Neural cell (in vitro differentiated cells): ENCODE results near the gene IQGAP2.

ENCODE experiments used
- CTCF ChIP-seq: fragments of 450-650 bp; IDR thresholded peaks from 2 replicates; pipeline ENCODE4 v1.5.1; 2014; ENCODE audit warnings: antibody characterized with exemption, mild to moderate bottlenecking, moderate library complexity; ENCODE audit not compliant: poor library complexity, severe bottlenecking
- EP300 ChIP-seq: fragments of 450-650 bp; conservative IDR thresholded peaks from 2 replicates; pipeline ENCODE4 v1.6.1; 2014; ENCODE audit warnings: antibody characterized with exemption, mild to moderate bottlenecking, moderate library complexity; ENCODE audit not compliant: poor library complexity, severe bottlenecking
- EZH2 ChIP-seq: fragments of 200-600, 300-800 bp; shearing (Covaris generic), sonication (generic); IDR thresholded peaks from 2 replicates; pipeline ENCODE4 v1.6.1; 2014; ENCODE audit warnings: antibody characterized with exemption, low read length, borderline replicate concordance, mild to moderate bottlenecking; ENCODE audit not compliant: insufficient read depth, poor library complexity, severe bottlenecking
- POLR2AphosphoS5 ChIP-seq: IDR thresholded peaks from 2 replicates; pipeline ENCODE4 v1.6.1; 2012
- RAD21 ChIP-seq: fragments of 450-650 bp; conservative IDR thresholded peaks from 2 replicates; pipeline ENCODE4 v1.6.1; 2014; ENCODE audit warnings: antibody characterized with exemption, mild to moderate bottlenecking, moderate library complexity
- REST ChIP-seq: IDR thresholded peaks from 2 replicates; pipeline ENCODE4 v1.6.1; 2012; ENCODE audit warnings: borderline replicate concordance
- TAF1 ChIP-seq: IDR thresholded peaks from 2 replicates; pipeline ENCODE4 v1.6.1; 2012; ENCODE audit warnings: low read depth

DNA sequence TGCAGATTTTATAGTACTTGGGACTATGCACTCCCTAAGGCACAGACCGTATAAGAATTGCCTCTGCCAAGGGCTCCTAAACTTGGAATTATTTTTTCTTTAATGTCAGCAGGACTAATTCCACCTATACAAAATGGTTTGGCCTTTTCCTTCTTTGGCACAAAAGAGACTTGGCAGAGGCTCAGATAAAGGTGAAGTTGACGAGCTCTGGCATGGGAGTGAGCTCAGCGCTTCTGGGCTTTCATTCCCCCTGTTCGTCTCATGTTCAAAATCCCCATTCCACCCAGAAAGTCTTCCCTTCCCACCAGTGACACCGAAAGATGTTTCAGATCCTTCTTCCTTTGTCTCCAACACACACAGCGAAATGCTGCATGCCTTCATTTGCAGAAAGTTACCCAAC, 158.9 kb downstream of the IQGAP2 start:
- TF ChIP-seq REST (no peak), CTCF (no peak), EZH2 (no peak), POLR2AphosphoS5 (no peak), RAD21 (no peak), EP300 (no peak), TAF1 (no peak)
